HCT116 (cell line): ENCODE data around the gene ANGPTL8. TPM values are rescaled to one million over a fixed set of nuclear protein-coding genes. Genes with fewer than 3 reads are reported as not detected.

ENCODE experiments used
- ATAC-seq: fragments of 200-7000 bp; cut with Tn5 transposase; 2 replicates; pipeline ENCODE4 v1.9.1; 2020; ENCODE audit warnings: mild to moderate bottlenecking, moderate library complexity
- BruUV-seq: library from RNA; stranded (reverse); fragments of 400-500 nt; replicated peaks from 2 replicates; lab custom pipeline; 2021; lab: Mats Ljungman, UMichigan
- CTCF ChIA-PET: fragments of 300-600 bp; sonication (Branson Sonifier 250); formaldehyde crosslinking; loops from one replicate; lab custom pipeline; 2021; ENCODE audit warnings: antibody characterized with exemption; lab: Charles Lee
- POLR2A ChIA-PET: fragments of 300-600, 350-600 bp; sonication (Branson Sonifier 250); formaldehyde crosslinking; loops from one replicate; lab custom pipeline; 2021; ENCODE audit warnings: antibody characterized with exemption; lab: Charles Lee
- RAD21 ChIA-PET, 2 experiments: fragments of 300-600 bp; sonication (Branson Sonifier 250); formaldehyde crosslinking; loops; one replicate each; lab custom pipeline; 2023; ENCODE audit warnings: low total read pairs in 2 of 2; ENCODE audit not compliant: uncharacterized antibody in 2 of 2, unreplicated experiment in 2 of 2, low non-redundant PET in 1 of 2; lab: Charles Lee
- DNase-seq: peaks from one replicate; pipeline ENCODE4 v3.0.0-alpha.2; 2010; ENCODE audit warnings: low read depth, low spot score
- H2AFZ ChIP-seq: fragments of 200-600 bp; shearing (Covaris generic), sonication (generic); 2 replicates; pipeline ENCODE4 v1.6.1; 2017; ENCODE audit warnings: low read depth, mixed run types, mixed read lengths, antibody characterized with exemption, low read length; ENCODE audit not compliant: poor library complexity, severe bottlenecking
- H3K27ac ChIP-seq: 2 replicates; pipeline ENCODE4 v1.5.1; 2012; ENCODE audit warnings: low read depth, low read length
- H3K27me3 ChIP-seq: fragments of 200-600 bp; sonication (generic); 2 replicates; pipeline ENCODE4 v1.6.1; 2016; ENCODE audit warnings: mixed run types, low read length, mixed read lengths; ENCODE audit not compliant: insufficient read depth
- H3K36me3 ChIP-seq, 2 experiments: fragments of 200-500 bp in 1 of 2; fragments of 200-600 bp in 1 of 2; sonication (Bioruptor generic) in 1 of 2; sonication (generic) in 1 of 2; 2 replicates each; pipeline versions ENCODE4 v1.5.1 to v1.6.1; 2014 to 2016; ENCODE audit warnings: low read length in 2 of 2, inconsistent platforms in 1 of 2, mixed read lengths in 1 of 2, mixed run types in 1 of 2; ENCODE audit not compliant: insufficient read depth in 2 of 2, control insufficient read depth in 1 of 2
- H3K4me1 ChIP-seq, 2 experiments: fragments of 200-600 bp in 1 of 2; sonication (generic) in 1 of 2; 2 replicates each; pipeline versions ENCODE4 v1.5.1 to v1.6.1; 2012 to 2017; ENCODE audit warnings: low read length in 2 of 2, inconsistent platforms in 1 of 2, mild to moderate bottlenecking in 1 of 2, mixed read lengths in 1 of 2, mixed run types in 1 of 2, moderate library complexity in 1 of 2; ENCODE audit not compliant: insufficient read depth in 2 of 2, control insufficient read depth in 1 of 2
- H3K4me2 ChIP-seq: fragments of 200-600 bp; sonication (generic); 2 replicates; pipeline ENCODE4 v1.6.1; 2017; ENCODE audit warnings: mixed run types, low read length, mixed read lengths
- H3K4me3 ChIP-seq, 2 experiments: fragments of 200-600 bp in 1 of 2; sonication (generic) in 1 of 2; replicated peaks in 1 of 2; 2 replicates each; pipeline ENCODE4 v1.5.1; 2011 to 2016; ENCODE audit warnings: low read length in 2 of 2, control low read depth in 1 of 2, low read depth in 1 of 2, mild to moderate bottlenecking in 1 of 2, mixed read lengths in 1 of 2, mixed run types in 1 of 2
- H3K79me2 ChIP-seq: fragments of 200-600 bp; sonication (generic); 2 replicates; pipeline ENCODE4 v1.6.1; 2017; ENCODE audit warnings: mild to moderate bottlenecking, mixed run types, low read length, moderate library complexity, mixed read lengths; ENCODE audit not compliant: insufficient read depth
- H3K9ac ChIP-seq: fragments of 200-600 bp; sonication (generic); 2 replicates; pipeline ENCODE4 v1.6.1; 2016; ENCODE audit warnings: low read length, mixed read lengths
- H3K9me2 ChIP-seq: fragments of 200-600 bp; sonication (generic), shearing (Covaris generic); 2 replicates; pipeline ENCODE4 v1.6.1; 2017; ENCODE audit warnings: mixed run types, mild to moderate bottlenecking, moderate library complexity; ENCODE audit not compliant: insufficient read depth
- H3K9me3 ChIP-seq, 2 experiments: fragments of 200-500 bp in 1 of 2; fragments of 200-600 bp in 1 of 2; sonication (Bioruptor generic) in 1 of 2; sonication (generic) in 1 of 2; 2 replicates each; pipeline ENCODE4 v1.6.1; 2014 to 2017; ENCODE audit warnings: low read length in 2 of 2, mixed read lengths in 2 of 2, inconsistent platforms in 1 of 2, low read depth in 1 of 2, mild to moderate bottlenecking in 1 of 2, mixed run types in 1 of 2, moderate library complexity in 1 of 2; ENCODE audit not compliant: control insufficient read depth in 1 of 2, insufficient read depth in 1 of 2
- H4K20me1 ChIP-seq: fragments of 200-600 bp; sonication (generic), shearing (Covaris generic); 2 replicates; pipeline ENCODE4 v1.6.1; 2017; ENCODE audit warnings: mixed run types, mild to moderate bottlenecking, moderate library complexity; ENCODE audit not compliant: insufficient read depth
- CBX3 ChIP-seq: IDR thresholded peaks from 2 replicates; pipeline ENCODE4 v1.6.1; 2012; ENCODE audit warnings: low read depth
- EGR1 ChIP-seq: IDR thresholded peaks from 2 replicates; pipeline ENCODE4 v1.6.1; 2012; ENCODE audit warnings: low read depth
- ELF1 ChIP-seq: IDR thresholded peaks from 2 replicates; pipeline ENCODE4 v1.6.1; 2012; ENCODE audit warnings: low read depth, borderline replicate concordance
- EZH2 ChIP-seq: fragments of 200-600 bp; sonication (generic); IDR thresholded peaks from 2 replicates; pipeline ENCODE4 v1.6.1; 2017; ENCODE audit warnings: antibody characterized with exemption, mixed run types
- EZH2phosphoT487 ChIP-seq: fragments of 200-600 bp; IDR thresholded peaks from 2 replicates; pipeline ENCODE4 v1.6.1; 2018; ENCODE audit warnings: antibody characterized with exemption, borderline replicate concordance
- FOSL1 ChIP-seq: IDR thresholded peaks from 2 replicates; pipeline ENCODE4 v1.6.1; 2012; ENCODE audit warnings: low read depth
- JUND ChIP-seq: IDR thresholded peaks from 2 replicates; pipeline ENCODE4 v1.6.1; 2012
- MAX ChIP-seq: IDR thresholded peaks from 2 replicates; pipeline ENCODE4 v1.6.1; 2012
- POLR2AphosphoS5 ChIP-seq: IDR thresholded peaks from 2 replicates; pipeline ENCODE4 v1.6.1; 2011; ENCODE audit warnings: mild to moderate bottlenecking, low read depth, low read length, moderate library complexity
- RAD21 ChIP-seq: IDR thresholded peaks from 2 replicates; pipeline ENCODE4 v1.6.1; 2012; ENCODE audit warnings: low read depth, mild to moderate bottlenecking
- SIN3A ChIP-seq: IDR thresholded peaks from 2 replicates; pipeline ENCODE4 v1.6.1; 2012; ENCODE audit warnings: low read depth
- SP1 ChIP-seq: IDR thresholded peaks from 2 replicates; pipeline ENCODE4 v1.6.1; 2012; ENCODE audit warnings: low read depth
- SRF ChIP-seq: IDR thresholded peaks from 2 replicates; pipeline ENCODE4 v1.6.1; 2012; ENCODE audit warnings: low read depth
- TCF7L2 ChIP-seq: IDR thresholded peaks from 2 replicates; pipeline ENCODE4 v1.7.0; 2011; ENCODE audit warnings: borderline replicate concordance, inconsistent platforms; ENCODE audit not compliant: insufficient read depth, insufficient read length; ENCODE audit errors: extremely low read depth
- YY1 ChIP-seq: IDR thresholded peaks from 2 replicates; pipeline ENCODE4 v1.6.1; 2011; ENCODE audit warnings: low read length, low read depth, moderate library complexity, mild to moderate bottlenecking; ENCODE audit not compliant: insufficient replicate concordance; ENCODE audit errors: extremely low read depth
- ZFX ChIP-seq: fragments of 450-650 bp; IDR thresholded peaks from 2 replicates; pipeline ENCODE4 v1.6.1; 2017
- ZNF274 ChIP-seq: fragments of 200-500 bp; sonication (Bioruptor generic); IDR thresholded peaks from 2 replicates; pipeline ENCODE4 v1.6.1; 2014; ENCODE audit warnings: mild to moderate bottlenecking, low read depth, low read length, inconsistent platforms
- intact Hi-C: fragments of 100-400 bp; cut with micrococcal nuclease; formaldehyde crosslinking; loops from 2 replicates; pipeline ENCODE4 v1.10.0; 2022
- total RNA-seq: library from RNA; stranded (reverse); gene quantifications from one replicate; pipeline ENCODE4 v1.2.1, GENCODE V29; 2021; ENCODE audit not compliant: unreplicated experiment
- TF ChIP-seq, protein P1 (sequence below), 3 experiments: fragments of 200-600 bp in 1 of 3; sonication (generic) in 1 of 3; IDR thresholded peaks in 2 of 3; conservative IDR thresholded peaks in 1 of 3; 2 replicates each; pipeline ENCODE4 v1.5.1; 2012 to 2017; ENCODE audit warnings: low read depth in 2 of 3, low read length in 2 of 3, antibody characterized with exemption in 1 of 3, borderline replicate concordance in 1 of 3, control low read depth in 1 of 3, mild to moderate bottlenecking in 1 of 3, mixed read lengths in 1 of 3, mixed run types in 1 of 3, moderate library complexity in 1 of 3; ENCODE audit not compliant: insufficient read depth in 1 of 3
- TF ChIP-seq, protein P2 (sequence below): IDR thresholded peaks from 2 replicates; pipeline ENCODE4 v1.6.1; 2011; ENCODE audit warnings: mild to moderate bottlenecking, low read length, moderate library complexity; ENCODE audit not compliant: insufficient replicate concordance; ENCODE audit errors: extremely low read depth

ANGPTL8 gene
- total RNA-seq, 1 experiment from 2014 or later = not detected

DNA sequence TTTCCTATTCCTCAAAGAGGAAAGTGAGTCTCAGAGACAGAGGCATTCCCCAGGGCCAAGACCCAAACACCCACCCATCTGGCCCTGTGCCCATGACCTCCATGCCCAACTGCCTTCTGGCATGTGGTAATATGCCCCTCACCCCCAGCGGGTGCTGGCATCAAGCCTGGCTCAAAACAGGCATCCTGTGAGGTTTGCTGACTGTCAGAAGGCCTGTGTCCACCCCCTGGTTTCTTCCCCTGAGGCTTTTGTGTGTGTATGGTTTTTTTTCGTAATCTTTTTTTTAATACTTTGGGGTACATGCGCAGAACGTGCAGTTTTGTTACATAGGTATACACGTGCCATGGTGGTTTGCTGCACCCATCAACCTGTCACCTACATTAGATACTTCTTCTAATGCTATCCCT is 34.5 kb upstream of the ANGPTL8 start:
- intact Hi-C loops = loop anchor here (1.0 to 5.0 kb wide), 4 partner anchors 68 to 268 kb away; no protein-coding TSS in a partner anchor
- ChIA-PET CTCF (interaction anchor here (0.9 kb wide), 1 partner anchor 68 kb away, joined by 5 read pairs; no protein-coding TSS in a partner anchor), POLR2A (no interaction called here), RAD21 (interaction anchor here in 1 of 2 experiments (1.8 kb wide), 1 partner anchor 66 kb away, joined by 5 read pairs; no protein-coding TSS in a partner anchor)
- Histone ChIP-seq H3K4me1 (peaks cover 4 to 13% of the 10 kb centered on the region in 2 experiments; a peak in 3 of 4 replicates), H3K4me3 (no peak overlapping the region), H2AFZ (no peak overlapping the region), H3K9me3 (no peaks in the 10 kb centered on the region), H3K27ac (no peak overlapping the region), H3K4me2 (no peak overlapping the region), H3K27me3 (no peaks in the 10 kb centered on the region), H3K9me2 (no peaks in the 10 kb centered on the region), H3K79me2 (no peaks in the 10 kb centered on the region)
- ATAC-seq (no peak), DNase-seq (no peak)
- BruUV-seq = no TSS peak
- TF ChIP-seq JUND (no peak), RAD21 (no peak), SRF (no peak), ELF1 (no peak), MAX (no peak), SP1 (no peak), CBX3 (no peak), TCF7L2 (no peak), FOSL1 (no peak), EZH2 (no peak), YY1 (no peak), ZFX (no peak), ZNF274 (no peak), POLR2AphosphoS5 (no peak), EZH2phosphoT487 (no peak), EGR1 (no peak), SIN3A (no peak)
- TF ChIP-seq, protein P1, sequence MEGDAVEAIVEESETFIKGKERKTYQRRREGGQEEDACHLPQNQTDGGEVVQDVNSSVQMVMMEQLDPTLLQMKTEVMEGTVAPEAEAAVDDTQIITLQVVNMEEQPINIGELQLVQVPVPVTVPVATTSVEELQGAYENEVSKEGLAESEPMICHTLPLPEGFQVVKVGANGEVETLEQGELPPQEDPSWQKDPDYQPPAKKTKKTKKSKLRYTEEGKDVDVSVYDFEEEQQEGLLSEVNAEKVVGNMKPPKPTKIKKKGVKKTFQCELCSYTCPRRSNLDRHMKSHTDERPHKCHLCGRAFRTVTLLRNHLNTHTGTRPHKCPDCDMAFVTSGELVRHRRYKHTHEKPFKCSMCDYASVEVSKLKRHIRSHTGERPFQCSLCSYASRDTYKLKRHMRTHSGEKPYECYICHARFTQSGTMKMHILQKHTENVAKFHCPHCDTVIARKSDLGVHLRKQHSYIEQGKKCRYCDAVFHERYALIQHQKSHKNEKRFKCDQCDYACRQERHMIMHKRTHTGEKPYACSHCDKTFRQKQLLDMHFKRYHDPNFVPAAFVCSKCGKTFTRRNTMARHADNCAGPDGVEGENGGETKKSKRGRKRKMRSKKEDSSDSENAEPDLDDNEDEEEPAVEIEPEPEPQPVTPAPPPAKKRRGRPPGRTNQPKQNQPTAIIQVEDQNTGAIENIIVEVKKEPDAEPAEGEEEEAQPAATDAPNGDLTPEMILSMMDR (IDR thresholded peaks at IDR 0.05 in 2 of 3, conservative IDR thresholded peaks at IDR 0.05 in 1 of 3; ENCODE audit: borderline replicate concordance in 1 of 3, insufficient read depth in 1 of 3, low read depth in 2 of 3, low read length in 2 of 3) = no peak
- TF ChIP-seq, protein P2, sequence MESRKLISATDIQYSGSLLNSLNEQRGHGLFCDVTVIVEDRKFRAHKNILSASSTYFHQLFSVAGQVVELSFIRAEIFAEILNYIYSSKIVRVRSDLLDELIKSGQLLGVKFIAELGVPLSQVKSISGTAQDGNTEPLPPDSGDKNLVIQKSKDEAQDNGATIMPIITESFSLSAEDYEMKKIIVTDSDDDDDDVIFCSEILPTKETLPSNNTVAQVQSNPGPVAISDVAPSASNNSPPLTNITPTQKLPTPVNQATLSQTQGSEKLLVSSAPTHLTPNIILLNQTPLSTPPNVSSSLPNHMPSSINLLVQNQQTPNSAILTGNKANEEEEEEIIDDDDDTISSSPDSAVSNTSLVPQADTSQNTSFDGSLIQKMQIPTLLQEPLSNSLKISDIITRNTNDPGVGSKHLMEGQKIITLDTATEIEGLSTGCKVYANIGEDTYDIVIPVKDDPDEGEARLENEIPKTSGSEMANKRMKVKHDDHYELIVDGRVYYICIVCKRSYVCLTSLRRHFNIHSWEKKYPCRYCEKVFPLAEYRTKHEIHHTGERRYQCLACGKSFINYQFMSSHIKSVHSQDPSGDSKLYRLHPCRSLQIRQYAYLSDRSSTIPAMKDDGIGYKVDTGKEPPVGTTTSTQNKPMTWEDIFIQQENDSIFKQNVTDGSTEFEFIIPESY = no peak
- TF ChIP-seq, all 23 proteins: peak for 0
- H4K20me1 ChIP-seq = no peaks in the 10 kb centered on the region
- no peak overlapping the region for H3K9ac ChIP-seq
- H3K36me3 ChIP-seq = peaks cover 0 to 3% of the 10 kb centered on the region in 2 experiments; a peak in 1 of 4 replicates
